ENCODE results near the gene GJB4.
A peak's percentile ranks its signal among the peaks of the same experiment; 100 is the strongest.
"Not testable (repeated sequence)": the region's sequence is repeated elsewhere in the genome, so short reads cannot be mapped to it uniquely, and the experiment has no call there.

GJB4 gene

DNA sequence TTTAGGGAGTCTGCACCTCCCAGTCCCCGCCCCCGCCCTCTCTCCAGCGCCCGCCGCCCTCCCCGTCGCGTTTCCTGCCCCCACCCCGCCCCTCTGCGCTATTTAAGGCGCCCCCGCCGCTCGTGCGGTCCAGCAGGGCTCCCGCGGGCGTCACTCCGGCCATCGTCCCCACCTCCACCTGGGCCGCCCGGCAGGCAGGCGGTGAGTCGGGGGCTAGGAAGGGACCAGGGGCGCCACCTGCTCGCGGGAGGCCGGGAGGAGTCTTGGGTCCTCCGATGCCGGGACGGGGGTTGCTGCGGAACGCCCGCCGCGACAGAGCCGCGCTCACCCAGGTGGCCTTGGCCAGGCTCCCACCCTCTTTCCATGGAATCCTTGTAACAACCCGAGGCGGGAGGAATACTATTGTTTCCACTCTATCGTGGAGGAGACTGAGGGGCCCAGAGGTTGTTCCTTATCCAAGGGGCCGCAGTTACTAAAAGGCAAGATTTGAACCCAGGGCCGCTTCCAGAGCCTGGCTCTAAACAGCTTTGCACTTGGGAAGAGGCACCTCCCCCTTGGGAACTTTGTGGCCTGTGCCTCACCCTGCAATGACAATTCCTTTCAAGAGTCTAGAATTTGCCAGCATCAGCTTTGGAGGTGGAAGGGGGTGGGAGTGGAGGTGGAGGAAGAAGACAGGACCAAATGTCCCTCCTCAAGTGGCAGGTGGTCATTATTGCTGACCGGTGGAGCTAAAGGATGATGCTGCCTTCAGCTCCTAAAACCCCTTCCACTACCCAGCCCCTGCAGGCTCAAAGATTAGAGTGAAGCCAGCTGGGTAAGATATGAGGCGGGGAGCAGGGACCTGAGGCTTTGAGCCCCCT is 33.6 kb downstream of the GJB4 start, which contains the start of gene GJA4:
Gene GJA4, plus strand, starts transcription at position 132 of the 860 bp plus-strand sequence. CDS start 1,215 bp downstream, outside the sequence.
- peak within 1 kb of the TSS; percentile 63 for H3K4me3 ChIP-seq (ENCODE audit: low read depth, low read length)
- H3K36me3 ChIP-seq (ENCODE audit: control insufficient read depth, insufficient read depth, low read length), result no peaks in the 10 kb centered on the region
- H3K4me1 ChIP-seq (ENCODE audit: control insufficient read depth, insufficient read depth, low read length), result peaks cover 4% of the 10 kb centered on the region
- no peaks in the 10 kb centered on the region for H3K9me3 ChIP-seq (ENCODE audit: control insufficient read depth, insufficient read depth, low read length)
- H3K9ac ChIP-seq (ENCODE audit: low read depth, low read length), result no peak within 1 kb of the TSS
- peaks cover 25% of the 10 kb centered on the region for H3K27me3 ChIP-seq (ENCODE audit: control insufficient read depth, insufficient read depth, low read length)

- Histone ChIP-seq H3K9me3 (ENCODE audit: control insufficient read depth, insufficient read depth, low read length) (no peaks in the 10 kb centered on the region), H3K4me3 (ENCODE audit: low read depth, low read length) (no peak overlapping the region), H3K36me3 (ENCODE audit: control insufficient read depth, insufficient read depth, low read length) (no peaks in the 10 kb centered on the region), H3K27me3 (ENCODE audit: control insufficient read depth, insufficient read depth, low read length) (peaks cover 25% of the 10 kb centered on the region), H3K9ac (ENCODE audit: low read depth, low read length) (no peak overlapping the region), H3K4me1 (ENCODE audit: control insufficient read depth, insufficient read depth, low read length) (peaks cover 4% of the 10 kb centered on the region)
These were observed 34.7 kb downstream of the GJB4 start for GRCh38 chr1:34794001-34794789.

- Histone ChIP-seq H3K9me3 (ENCODE audit: control insufficient read depth, insufficient read depth, low read length) (no peaks in the 10 kb centered on the region), H3K36me3 (ENCODE audit: control insufficient read depth, insufficient read depth, low read length) (no peaks in the 10 kb centered on the region), H3K9ac (ENCODE audit: low read depth, low read length) (no peak overlapping the region), H3K4me1 (ENCODE audit: control insufficient read depth, insufficient read depth, low read length) (peaks cover 4% of the 10 kb centered on the region), H3K27me3 (ENCODE audit: control insufficient read depth, insufficient read depth, low read length) (peaks cover 25% of the 10 kb centered on the region), H3K4me3 (ENCODE audit: low read depth, low read length) (no peak overlapping the region)
These were observed 35.2 kb downstream of the GJB4 start for GRCh38 chr1:34794790-34795180.

GRCh38 chr1:34795916-34796315 is 36.4 kb downstream of the GJB4 start:
- Histone ChIP-seq H3K27me3 (ENCODE audit: control insufficient read depth, insufficient read depth, low read length) (peaks cover 22% of the 10 kb centered on the region), H3K4me1 (ENCODE audit: control insufficient read depth, insufficient read depth, low read length) (peaks cover 4% of the 10 kb centered on the region), H3K4me3 (ENCODE audit: low read depth, low read length) (no peak overlapping the region), H3K9me3 (ENCODE audit: control insufficient read depth, insufficient read depth, low read length) (no peaks in the 10 kb centered on the region), H3K9ac (ENCODE audit: low read depth, low read length) (no peak overlapping the region), H3K36me3 (ENCODE audit: control insufficient read depth, insufficient read depth, low read length) (no peaks in the 10 kb centered on the region)

- Histone ChIP-seq H3K9me3 (ENCODE audit: control insufficient read depth, insufficient read depth, low read length) (no peaks in the 10 kb centered on the region), H3K36me3 (ENCODE audit: control insufficient read depth, insufficient read depth, low read length) (no peaks in the 10 kb centered on the region), H3K4me3 (ENCODE audit: low read depth, low read length) (no peak overlapping the region), H3K9ac (ENCODE audit: low read depth, low read length) (no peak overlapping the region), H3K4me1 (ENCODE audit: control insufficient read depth, insufficient read depth, low read length) (peaks cover 4% of the 10 kb centered on the region), H3K27me3 (ENCODE audit: control insufficient read depth, insufficient read depth, low read length) (peaks cover 17% of the 10 kb centered on the region)
These were observed 37.5 kb downstream of the GJB4 start for GRCh38 chr1:34796990-34797389.

GRCh38 chr1:34800214-34800613 is 40.7 kb downstream of the GJB4 start:
- no peaks in the 10 kb centered on the region for H3K27me3 ChIP-seq (ENCODE audit: control insufficient read depth, insufficient read depth, low read length)
- H3K9me3 ChIP-seq (ENCODE audit: control insufficient read depth, insufficient read depth, low read length), result no peaks in the 10 kb centered on the region
- H3K36me3 ChIP-seq (ENCODE audit: control insufficient read depth, insufficient read depth, low read length), result no peaks in the 10 kb centered on the region
- no peak overlapping the region for H3K9ac ChIP-seq (ENCODE audit: low read depth, low read length)
- peaks cover 4% of the 10 kb centered on the region for H3K4me1 ChIP-seq (ENCODE audit: control insufficient read depth, insufficient read depth, low read length)
- no peak overlapping the region for H3K4me3 ChIP-seq (ENCODE audit: low read depth, low read length)

DNA sequence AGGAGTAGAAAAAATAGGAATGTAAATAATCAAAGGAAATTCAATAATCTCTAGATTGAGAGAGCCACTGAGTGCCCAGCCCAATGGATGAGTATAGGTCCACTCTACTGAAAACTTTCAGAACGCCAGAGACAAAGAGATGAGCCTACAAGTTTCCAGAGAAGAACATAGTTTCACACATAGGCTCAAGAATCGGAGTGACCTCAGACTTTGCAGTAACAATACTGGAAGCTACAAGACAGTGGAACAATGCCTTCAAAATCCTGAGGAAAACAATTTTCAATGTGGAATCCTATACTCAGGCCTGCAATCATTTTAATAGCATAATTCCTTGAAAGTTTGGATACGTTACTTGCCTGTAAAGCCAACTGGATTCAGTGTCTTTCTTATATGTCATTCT is 44.2 kb downstream of the GJB4 start:
- Histone ChIP-seq H3K4me3 (ENCODE audit: low read depth, low read length) (no peak overlapping the region), H3K9ac (ENCODE audit: low read depth, low read length) (no peak overlapping the region), H3K4me1 (ENCODE audit: control insufficient read depth, insufficient read depth, low read length) (no peaks in the 10 kb centered on the region)

DNA sequence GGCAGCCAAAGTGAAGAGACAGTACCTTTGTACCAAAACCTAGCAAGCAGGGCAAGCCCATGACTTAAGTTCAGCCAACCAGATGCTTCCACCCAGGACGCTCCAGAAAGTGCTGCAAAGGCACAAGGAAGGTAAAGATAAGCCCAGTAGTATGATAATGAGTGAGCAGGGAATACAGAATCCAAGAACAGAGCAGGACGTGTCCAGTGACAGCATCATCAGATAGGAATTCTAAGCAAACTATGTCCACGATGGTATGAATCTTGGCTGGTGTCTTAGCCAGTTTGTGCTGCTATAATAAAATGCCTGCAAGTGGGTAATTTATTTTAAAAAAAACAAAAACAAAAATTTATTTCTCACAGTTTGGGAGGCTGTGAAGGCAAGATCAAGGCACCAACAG is 46.9 kb downstream of the GJB4 start:
- Histone ChIP-seq H3K4me1 (ENCODE audit: control insufficient read depth, insufficient read depth, low read length) (no peaks in the 10 kb centered on the region), H3K27me3 (ENCODE audit: control insufficient read depth, insufficient read depth, low read length) (no peaks in the 10 kb centered on the region), H3K9ac (ENCODE audit: low read depth, low read length) (no peak overlapping the region), H3K4me3 (ENCODE audit: low read depth, low read length) (no peak overlapping the region), H3K9me3 (ENCODE audit: control insufficient read depth, insufficient read depth, low read length) (no peaks in the 10 kb centered on the region), H3K36me3 (ENCODE audit: control insufficient read depth, insufficient read depth, low read length) (no peaks in the 10 kb centered on the region)

More for the DNA sequence above, 44.2 kb downstream of the GJB4 start:
- Histone ChIP-seq H3K27me3 (ENCODE audit: control insufficient read depth, insufficient read depth, low read length) (no peaks in the 10 kb centered on the region), H3K9me3 (ENCODE audit: control insufficient read depth, insufficient read depth, low read length) (no peaks in the 10 kb centered on the region), H3K36me3 (ENCODE audit: control insufficient read depth, insufficient read depth, low read length) (no peaks in the 10 kb centered on the region)

DNA sequence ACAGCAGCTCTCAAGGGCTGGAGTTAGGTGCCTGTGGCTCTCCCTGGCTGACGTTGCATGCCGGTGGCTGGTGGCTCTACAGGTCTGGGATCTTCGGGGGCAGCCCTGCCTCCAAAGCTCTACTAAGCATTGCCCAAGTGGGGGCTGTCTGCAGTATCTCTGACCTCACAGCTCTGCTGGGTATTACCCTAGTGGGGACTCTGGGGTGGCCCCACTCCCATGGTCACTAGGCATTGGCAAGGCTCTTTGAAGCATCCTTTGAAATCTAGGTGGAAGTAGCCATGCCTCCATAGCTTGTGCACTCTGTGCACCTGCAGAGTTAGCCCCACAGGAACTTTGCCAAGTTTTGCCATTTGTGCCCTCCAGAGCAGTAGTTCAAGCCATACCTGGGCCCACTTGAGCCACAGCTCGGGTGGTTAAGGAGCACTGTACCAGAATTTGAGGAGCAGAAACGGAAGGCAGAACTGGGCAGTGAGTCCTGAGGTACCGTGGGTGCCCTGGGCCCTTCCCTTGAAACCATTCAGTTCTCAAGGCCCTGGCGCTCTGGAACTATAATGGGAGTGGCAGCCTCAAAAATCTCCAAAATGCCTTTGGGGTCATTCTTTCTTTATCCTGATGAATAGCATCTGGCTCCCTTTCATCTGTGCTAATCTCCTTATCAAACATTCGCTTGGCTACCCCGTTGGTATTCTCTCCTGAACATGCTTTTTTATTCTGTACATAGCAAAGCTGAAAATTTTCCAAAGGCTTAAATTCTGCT is 48.7 kb downstream of the GJB4 start:
- H3K27me3 ChIP-seq (ENCODE audit: control insufficient read depth, insufficient read depth, low read length), result no peaks in the 10 kb centered on the region
- no peak overlapping the region for H3K9ac ChIP-seq (ENCODE audit: low read depth, low read length)
- H3K4me1 ChIP-seq (ENCODE audit: control insufficient read depth, insufficient read depth, low read length), result no peaks in the 10 kb centered on the region
- H3K9me3 ChIP-seq (ENCODE audit: control insufficient read depth, insufficient read depth, low read length), result no peaks in the 10 kb centered on the region
- no peaks in the 10 kb centered on the region for H3K36me3 ChIP-seq (ENCODE audit: control insufficient read depth, insufficient read depth, low read length)
- no peak overlapping the region for H3K4me3 ChIP-seq (ENCODE audit: low read depth, low read length)

- H3K9me3 ChIP-seq (ENCODE audit: control insufficient read depth, insufficient read depth, low read length); H3K9ac ChIP-seq (ENCODE audit: low read depth, low read length); H3K4me3 ChIP-seq (ENCODE audit: low read depth, low read length); H3K4me1 ChIP-seq (ENCODE audit: control insufficient read depth, insufficient read depth, low read length); H3K27me3 ChIP-seq (ENCODE audit: control insufficient read depth, insufficient read depth, low read length); H3K36me3 ChIP-seq (ENCODE audit: control insufficient read depth, insufficient read depth, low read length): not testable (repeated sequence)
These were observed 51.2 kb downstream of the GJB4 start for GRCh38 chr1:34810781-34811180.
